Uterus (tissue), 2 donors: ENCODE results near the gene ADCY2.

Experiments used
- POLR2A ChIP-seq, 2 donors: fragments of 450-650 bp; IDR thresholded peaks; one replicate each; pipeline ENCODE4 v1.6.1; 2016; ENCODE audit warnings: antibody characterized with exemption in 2 of 2, mild to moderate bottlenecking in 1 of 2, moderate library complexity in 1 of 2
- TF ChIP-seq, protein P1 (sequence below), 4 experiments: fragments of 200-600 bp in 2 of 4; fragments of 450-650 bp in 2 of 4; sonication (generic) in 2 of 4; IDR thresholded peaks; one replicate each; pipeline ENCODE4 v1.5.1; 2016 to 2019; ENCODE audit warnings: antibody characterized with exemption in 4 of 4, mild to moderate bottlenecking in 2 of 4, moderate library complexity in 1 of 4

DNA sequence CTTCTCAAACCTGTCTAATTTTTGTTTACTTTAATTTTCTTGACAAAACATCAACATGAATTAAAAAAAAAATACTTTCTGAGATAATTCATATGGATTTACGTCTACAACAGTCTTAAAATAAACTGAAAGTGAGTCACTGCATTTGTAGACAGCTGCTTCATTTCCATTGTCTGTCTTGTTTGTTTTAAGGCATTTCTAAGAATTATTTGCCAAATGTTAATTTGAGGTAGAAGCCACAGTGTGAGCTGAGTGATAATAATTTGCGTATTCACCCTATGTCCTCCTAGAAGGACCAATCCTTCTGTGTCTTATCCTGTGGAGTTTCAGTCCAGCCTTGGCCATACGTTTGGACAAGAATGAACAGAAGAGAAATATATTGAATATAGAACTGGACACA lies 280.5 kb downstream of the ADCY2 start:
- TF ChIP-seq, protein P1, sequence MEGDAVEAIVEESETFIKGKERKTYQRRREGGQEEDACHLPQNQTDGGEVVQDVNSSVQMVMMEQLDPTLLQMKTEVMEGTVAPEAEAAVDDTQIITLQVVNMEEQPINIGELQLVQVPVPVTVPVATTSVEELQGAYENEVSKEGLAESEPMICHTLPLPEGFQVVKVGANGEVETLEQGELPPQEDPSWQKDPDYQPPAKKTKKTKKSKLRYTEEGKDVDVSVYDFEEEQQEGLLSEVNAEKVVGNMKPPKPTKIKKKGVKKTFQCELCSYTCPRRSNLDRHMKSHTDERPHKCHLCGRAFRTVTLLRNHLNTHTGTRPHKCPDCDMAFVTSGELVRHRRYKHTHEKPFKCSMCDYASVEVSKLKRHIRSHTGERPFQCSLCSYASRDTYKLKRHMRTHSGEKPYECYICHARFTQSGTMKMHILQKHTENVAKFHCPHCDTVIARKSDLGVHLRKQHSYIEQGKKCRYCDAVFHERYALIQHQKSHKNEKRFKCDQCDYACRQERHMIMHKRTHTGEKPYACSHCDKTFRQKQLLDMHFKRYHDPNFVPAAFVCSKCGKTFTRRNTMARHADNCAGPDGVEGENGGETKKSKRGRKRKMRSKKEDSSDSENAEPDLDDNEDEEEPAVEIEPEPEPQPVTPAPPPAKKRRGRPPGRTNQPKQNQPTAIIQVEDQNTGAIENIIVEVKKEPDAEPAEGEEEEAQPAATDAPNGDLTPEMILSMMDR (IDR thresholded peaks at IDR 0.05): no peak
- no peak for TF ChIP-seq POLR2A (IDR thresholded peaks at IDR 0.05)
